ENCODE measurements around the gene DCST1.

DNA sequence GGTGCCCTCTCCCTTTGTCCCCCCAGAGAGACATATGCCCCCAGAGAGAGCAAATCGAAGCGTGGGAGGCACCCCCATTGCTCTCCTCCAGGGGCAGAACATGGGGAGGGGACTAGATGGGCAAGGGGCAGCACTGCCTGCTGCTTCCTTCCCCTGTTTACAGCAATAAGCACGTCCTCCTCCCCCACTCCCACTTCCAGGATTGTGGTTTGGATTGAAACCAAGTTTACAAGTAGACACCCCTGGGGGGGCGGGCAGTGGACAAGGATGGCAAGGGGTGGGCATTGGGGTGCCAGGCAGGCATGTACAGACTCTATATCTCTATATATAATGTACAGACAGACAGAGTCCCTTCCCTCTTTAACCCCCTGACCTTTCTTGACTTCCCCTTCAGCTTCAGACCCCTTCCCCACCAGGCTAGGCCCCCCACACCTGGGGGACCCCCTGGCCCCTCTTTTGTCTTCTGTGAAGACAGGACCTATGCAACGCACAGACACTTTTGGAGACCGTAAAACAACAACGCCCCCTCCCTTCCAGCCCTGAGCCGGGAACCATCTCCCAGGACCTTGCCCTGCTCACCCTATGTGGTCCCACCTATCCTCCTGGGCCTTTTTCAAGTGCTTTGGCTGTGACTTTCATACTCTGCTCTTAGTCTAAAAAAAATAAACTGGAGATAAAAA, 53.4 kb downstream of the DCST1 start:
- TF ChIP-seq JUND (IDR thresholded peaks at IDR 0.05), result no peak
- no peak for TF ChIP-seq POLR2A (IDR thresholded peaks at IDR 0.05; ENCODE audit: borderline replicate concordance, extremely low read depth, insufficient read depth, insufficient read length)
- peak in 1 of 3 experiments; percentile 40; a peak in 2 of 6 replicates for TF ChIP-seq CTCF (IDR thresholded peaks at IDR 0.05 in 2 of 3, conservative IDR thresholded peaks at IDR 0.05 in 1 of 3; ENCODE audit: borderline replicate concordance in 1 of 3, insufficient read depth in 1 of 3, low read depth in 2 of 3, low read length in 2 of 3)
- TF ChIP-seq RAD21 (IDR thresholded peaks at IDR 0.05; ENCODE audit: low read depth), result no peak
- no peak for TF ChIP-seq ZNF274 (IDR thresholded peaks at IDR 0.05; ENCODE audit: low read depth, low read length)
- TF ChIP-seq TCF7L2 (IDR thresholded peaks at IDR 0.05; ENCODE audit: borderline replicate concordance, extremely low read depth, insufficient read depth, insufficient read length), result no peak
- no peak for TF ChIP-seq EZH2 (IDR thresholded peaks at IDR 0.05)
- TF ChIP-seq, protein P1, sequence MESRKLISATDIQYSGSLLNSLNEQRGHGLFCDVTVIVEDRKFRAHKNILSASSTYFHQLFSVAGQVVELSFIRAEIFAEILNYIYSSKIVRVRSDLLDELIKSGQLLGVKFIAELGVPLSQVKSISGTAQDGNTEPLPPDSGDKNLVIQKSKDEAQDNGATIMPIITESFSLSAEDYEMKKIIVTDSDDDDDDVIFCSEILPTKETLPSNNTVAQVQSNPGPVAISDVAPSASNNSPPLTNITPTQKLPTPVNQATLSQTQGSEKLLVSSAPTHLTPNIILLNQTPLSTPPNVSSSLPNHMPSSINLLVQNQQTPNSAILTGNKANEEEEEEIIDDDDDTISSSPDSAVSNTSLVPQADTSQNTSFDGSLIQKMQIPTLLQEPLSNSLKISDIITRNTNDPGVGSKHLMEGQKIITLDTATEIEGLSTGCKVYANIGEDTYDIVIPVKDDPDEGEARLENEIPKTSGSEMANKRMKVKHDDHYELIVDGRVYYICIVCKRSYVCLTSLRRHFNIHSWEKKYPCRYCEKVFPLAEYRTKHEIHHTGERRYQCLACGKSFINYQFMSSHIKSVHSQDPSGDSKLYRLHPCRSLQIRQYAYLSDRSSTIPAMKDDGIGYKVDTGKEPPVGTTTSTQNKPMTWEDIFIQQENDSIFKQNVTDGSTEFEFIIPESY (IDR thresholded peaks at IDR 0.05; ENCODE audit: extremely low read depth, insufficient replicate concordance, low read length), result no peak
- TF ChIP-seq ATF3 (IDR thresholded peaks at IDR 0.05), result no peak
- no peak for TF ChIP-seq ELF1 (IDR thresholded peaks at IDR 0.05; ENCODE audit: borderline replicate concordance, low read depth)
- TF ChIP-seq EGR1 (IDR thresholded peaks at IDR 0.05; ENCODE audit: low read depth), result no peak
- no peak for TF ChIP-seq POLR2AphosphoS5 (IDR thresholded peaks at IDR 0.05; ENCODE audit: low read depth, low read length)
- no peak for TF ChIP-seq YY1 (IDR thresholded peaks at IDR 0.05; ENCODE audit: extremely low read depth, insufficient replicate concordance, low read depth, low read length)
